Fibroblast of villous mesenchyme (primary cell): ENCODE measurements around the gene TLK2. TPM values are rescaled to one million over a fixed set of nuclear protein-coding genes. Genes with fewer than 3 reads are reported as not detected.
A peak's percentile ranks its signal among the peaks of the same experiment; 100 is the strongest.

Source experiments
- DNase-seq: peaks from one replicate; pipeline ENCODE4 v3.0.0-alpha.2; 2010; ENCODE audit warnings: low read depth
- H3K4me3 ChIP-seq: 2 replicates; pipeline ENCODE4 v1.5.1; 2011; ENCODE audit warnings: low read depth, mild to moderate bottlenecking, low read length
- CTCF ChIP-seq: IDR thresholded peaks from 2 replicates; pipeline ENCODE4 v1.5.1; 2012; ENCODE audit warnings: low read depth, mild to moderate bottlenecking, low read length; ENCODE audit not compliant: insufficient read depth
- total RNA-seq: library from RNA; depleted of rRNA; stranded (reverse); fragments of >200 nt; gene quantifications from 2 replicates; pipeline ENCODE4 v1.2.3, GENCODE V29; 2012

The TLK2 gene
- total RNA-seq, 1 donor: 60.0 TPM

- TF ChIP-seq CTCF: no peak
- no peak for DNase-seq
- H3K4me3 ChIP-seq: no peak overlapping the region
These were observed 136.9 kb downstream of the TLK2 start for GRCh38 chr17:62615503-62615902.

GRCh38 chr17:62616993-62617893 lies 138.6 kb downstream of the TLK2 start:
- TF ChIP-seq CTCF: no peak
- H3K4me3 ChIP-seq: no peak overlapping the region
- DNase-seq: peak; percentile 31

- DNase-seq: peak; percentile 55
- no peak for TF ChIP-seq CTCF
- no peak overlapping the region for H3K4me3 ChIP-seq
These were observed 139.4 kb downstream of the TLK2 start for GRCh38 chr17:62617894-62618472.

GRCh38 chr17:62618647-62619416 lies 140.2 kb downstream of the TLK2 start:
- TF ChIP-seq CTCF: no peak
- H3K4me3 ChIP-seq: no peak overlapping the region
- DNase-seq: no peak

- no peak for DNase-seq
- no peak overlapping the region for H3K4me3 ChIP-seq
- no peak for TF ChIP-seq CTCF
These were observed 141.0 kb downstream of the TLK2 start for GRCh38 chr17:62619417-62620155.

GRCh38 chr17:62621223-62621622 lies 142.6 kb downstream of the TLK2 start:
- no peak overlapping the region for H3K4me3 ChIP-seq
- no peak for DNase-seq
- no peak for TF ChIP-seq CTCF
